AG10803 (cell line): ENCODE data around the gene TMA7.

ENCODE experiments used
- DNase-seq: peaks from one replicate; pipeline ENCODE4 v3.0.0; 2010; ENCODE audit warnings: low read depth
- H3K4me3 ChIP-seq: 2 replicates; pipeline ENCODE4 v1.5.1; 2011; ENCODE audit warnings: mild to moderate bottlenecking, low read length, control low read depth
- CTCF ChIP-seq: conservative IDR thresholded peaks from 2 replicates; pipeline ENCODE4 v1.5.1; 2011; ENCODE audit warnings: mild to moderate bottlenecking, low read length, control low read depth, inconsistent platforms

The TMA7 gene

DNA sequence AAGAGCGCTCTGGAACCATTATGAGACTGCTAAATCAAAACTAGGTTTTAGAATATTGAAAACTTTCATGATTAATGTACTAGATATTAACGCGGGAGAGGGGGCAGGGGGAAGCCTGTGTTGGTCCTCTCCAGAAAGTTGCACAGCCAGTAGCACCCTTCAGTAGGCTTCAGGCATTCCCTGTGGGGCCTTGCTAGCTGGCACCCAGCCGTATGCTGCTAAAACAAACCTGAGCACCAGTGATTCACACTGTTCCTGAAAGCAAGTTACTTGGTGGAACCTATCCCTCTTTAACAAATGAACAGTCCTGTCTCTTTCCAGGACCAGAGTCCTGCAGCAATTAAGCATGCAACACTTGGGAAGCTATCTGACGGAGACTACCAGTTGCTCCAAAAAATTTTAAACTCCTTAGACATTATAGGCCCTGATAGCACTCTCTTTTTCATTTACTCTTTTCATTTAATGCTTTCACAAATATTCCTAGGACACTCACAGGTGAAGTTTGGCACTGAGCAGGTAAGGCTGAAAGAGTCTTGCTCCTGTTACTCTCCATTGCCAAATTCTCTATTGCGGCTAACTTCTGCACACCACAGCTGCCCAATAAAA, 5.3 kb downstream of the TMA7 start:
- no peak for TF ChIP-seq CTCF
- no peak for DNase-seq
- peak overlapping the region; percentile 90 for H3K4me3 ChIP-seq

DNA sequence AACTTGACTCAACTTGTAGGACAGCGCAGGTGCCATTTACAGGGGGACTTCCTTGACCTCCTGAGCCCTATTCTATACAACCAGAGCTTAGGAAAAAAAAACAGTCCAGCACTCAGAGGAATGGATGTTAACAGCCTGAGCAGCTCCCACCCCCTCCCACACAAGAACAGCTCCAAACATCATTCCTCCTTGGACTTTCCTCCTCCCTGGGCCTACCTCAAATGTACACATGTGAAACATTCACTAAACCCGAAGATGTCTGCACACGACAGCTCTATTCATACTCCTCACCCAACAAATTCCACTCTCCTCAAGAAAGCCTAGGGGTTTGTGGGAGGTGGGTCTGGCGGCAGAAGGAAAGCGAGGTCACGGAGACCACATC, 6.0 kb downstream of the TMA7 start:
- no peak for TF ChIP-seq CTCF
- DNase-seq, result no peak
- peak overlapping the region; percentile 90 for H3K4me3 ChIP-seq

GRCh38 chr3:48446425-48447193, 6.6 kb downstream of the TMA7 start, which contains the start of gene ATRIP:
ATRIP (plus strand) TSS chr3:48446737; CDS start chr3:48446846, 109 bp downstream.
- no peak for TF ChIP-seq CTCF
- DNase-seq, result peak; percentile 79
- H3K4me3 ChIP-seq, result peak within 1 kb of the TSS; percentile 90

DNA sequence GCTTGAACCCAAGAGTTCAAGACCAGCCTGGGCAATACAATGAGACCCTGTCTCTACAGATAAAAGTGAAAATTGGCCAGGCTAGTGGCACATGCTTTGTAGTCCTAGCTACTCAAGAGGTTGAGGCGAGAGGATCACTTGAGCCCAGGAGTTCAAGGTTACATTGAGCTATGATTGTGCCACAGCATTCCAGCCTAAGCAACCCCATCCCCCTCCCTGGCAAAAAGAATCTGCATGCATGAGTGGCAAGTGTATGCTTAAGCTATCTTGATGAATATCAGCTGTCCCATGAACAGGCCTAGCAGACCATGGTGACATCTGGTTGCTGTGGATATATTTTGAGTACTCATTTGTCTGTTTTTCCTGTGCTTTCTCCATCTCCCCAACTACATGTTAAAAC, 11.2 kb downstream of the TMA7 start:
- DNase-seq, result no peak
- H3K4me3 ChIP-seq, result no peak overlapping the region
- TF ChIP-seq CTCF, result no peak

- H3K4me3 ChIP-seq, result no peak overlapping the region
- no peak for TF ChIP-seq CTCF
- no peak for DNase-seq
Measured at GRCh38 chr3:48456456-48456855, 16.4 kb downstream of the TMA7 start.

- no peak for TF ChIP-seq CTCF
- H3K4me3 ChIP-seq, result no peak overlapping the region
- DNase-seq, result no peak
Measured at GRCh38 chr3:48459331-48459730, 19.3 kb downstream of the TMA7 start.
